HL-60 (cell line): Measurements from ENCODE around the gene MAB21L3.

Experiments used
- POLR2AphosphoS5 ChIP-seq: IDR thresholded peaks from 2 replicates; pipeline ENCODE4 v1.6.1; 2012; ENCODE audit warnings: low read depth
- TF ChIP-seq, protein P1 (sequence below): IDR thresholded peaks from one replicate; pipeline ENCODE4 v1.5.1; 2011; ENCODE audit warnings: low read length, control low read depth, inconsistent platforms; ENCODE audit not compliant: insufficient read depth

DNA sequence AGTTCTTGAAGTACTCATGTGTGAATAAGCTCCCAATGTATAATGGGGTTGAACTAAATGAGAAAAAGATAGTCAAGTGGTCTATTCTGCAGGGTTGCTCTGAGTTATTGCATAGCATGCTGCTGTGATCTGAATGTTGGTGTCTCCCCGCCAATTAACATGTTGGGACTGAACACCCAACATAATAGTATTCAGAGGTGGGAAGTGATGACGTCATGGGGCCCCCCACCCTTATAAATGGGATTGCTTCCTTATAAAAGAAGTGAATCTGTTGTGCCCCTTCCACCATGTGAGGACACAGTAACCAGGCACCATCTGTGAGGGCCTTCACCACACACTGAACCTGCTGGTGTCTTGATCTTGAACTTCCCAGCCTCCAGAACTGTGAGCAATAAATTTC, 50.2 kb downstream of the MAB21L3 start:
- TF ChIP-seq, protein P1, sequence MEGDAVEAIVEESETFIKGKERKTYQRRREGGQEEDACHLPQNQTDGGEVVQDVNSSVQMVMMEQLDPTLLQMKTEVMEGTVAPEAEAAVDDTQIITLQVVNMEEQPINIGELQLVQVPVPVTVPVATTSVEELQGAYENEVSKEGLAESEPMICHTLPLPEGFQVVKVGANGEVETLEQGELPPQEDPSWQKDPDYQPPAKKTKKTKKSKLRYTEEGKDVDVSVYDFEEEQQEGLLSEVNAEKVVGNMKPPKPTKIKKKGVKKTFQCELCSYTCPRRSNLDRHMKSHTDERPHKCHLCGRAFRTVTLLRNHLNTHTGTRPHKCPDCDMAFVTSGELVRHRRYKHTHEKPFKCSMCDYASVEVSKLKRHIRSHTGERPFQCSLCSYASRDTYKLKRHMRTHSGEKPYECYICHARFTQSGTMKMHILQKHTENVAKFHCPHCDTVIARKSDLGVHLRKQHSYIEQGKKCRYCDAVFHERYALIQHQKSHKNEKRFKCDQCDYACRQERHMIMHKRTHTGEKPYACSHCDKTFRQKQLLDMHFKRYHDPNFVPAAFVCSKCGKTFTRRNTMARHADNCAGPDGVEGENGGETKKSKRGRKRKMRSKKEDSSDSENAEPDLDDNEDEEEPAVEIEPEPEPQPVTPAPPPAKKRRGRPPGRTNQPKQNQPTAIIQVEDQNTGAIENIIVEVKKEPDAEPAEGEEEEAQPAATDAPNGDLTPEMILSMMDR = no peak
- no peak for TF ChIP-seq POLR2AphosphoS5
